Measurements from ENCODE around the gene CRADD. TPM values are rescaled to one million over a fixed set of nuclear protein-coding genes. Genes with fewer than 3 reads are reported as not detected.

CRADD gene
- total RNA-seq, 6 experiments from 2014 or later = 17.2 to 65.3 (median 30.8) TPM

GRCh38 chr12:93823616-93824391 lies 146.6 kb downstream of the CRADD start:
- 54% methylated on average over 8 of the region's 8 CpGs for WGBS (ENCODE audit: insufficient coverage, low coverage, low lambda C conversion rate, missing lambda C conversion rate)
- ATAC-seq = peak; percentile 33 to 59 (median 44)
- DNase-seq = no peak
- H3K36me3 ChIP-seq = no peaks in the 10 kb centered on the region
- no peak overlapping the region for H3K4me3 ChIP-seq
- peak overlapping the region in 1 of 3 donors; percentile 19 for H3K27ac ChIP-seq
- no peaks in the 10 kb centered on the region for H3K9me3 ChIP-seq
- intact Hi-C loops (cut with DNase I) = no loop called here
- no peaks in the 10 kb centered on the region for H3K27me3 ChIP-seq
- peaks cover 0 to 23% (median 0%) of the 10 kb centered on the region in 4 donors for H3K4me1 ChIP-seq
- TF ChIP-seq CTCF (IDR thresholded peaks at IDR 0.05) (no peak), POLR2A (IDR thresholded peaks at IDR 0.05) (no peak)

- Histone ChIP-seq H3K27ac (no peak overlapping the region), H3K27me3 (no peaks in the 10 kb centered on the region), H3K9me3 (no peaks in the 10 kb centered on the region), H3K36me3 (no peaks in the 10 kb centered on the region), H3K4me3 (no peak overlapping the region), H3K4me1 (peaks cover 0 to 22% (median 0%) of the 10 kb centered on the region in 4 donors)
- DNase-seq (no peak), ATAC-seq (no peak)
- no peak for TF ChIP-seq CTCF (IDR thresholded peaks at IDR 0.05)
- no peak for TF ChIP-seq POLR2A (IDR thresholded peaks at IDR 0.05)
- WGBS (ENCODE audit: insufficient coverage, low coverage, low lambda C conversion rate, missing lambda C conversion rate) = 67% methylated on average over 11 of the region's 11 CpGs
- intact Hi-C loops (cut with DNase I) = no loop called here
These were observed 147.6 kb downstream of the CRADD start for GRCh38 chr12:93824514-93825500.

- ATAC-seq (peak; percentile 13 to 42 (median 28)), DNase-seq (no peak)
- no peaks in the 10 kb centered on the region for H3K36me3 ChIP-seq
- TF ChIP-seq POLR2A (IDR thresholded peaks at IDR 0.05) (no peak), CTCF (IDR thresholded peaks at IDR 0.05) (no peak)
- H3K27ac ChIP-seq = no peak overlapping the region
- no peaks in the 10 kb centered on the region for H3K9me3 ChIP-seq
- H3K27me3 ChIP-seq = no peaks in the 10 kb centered on the region
- WGBS (ENCODE audit: insufficient coverage, low coverage, low lambda C conversion rate, missing lambda C conversion rate) = 80% methylated on average over 2 of the region's 3 CpGs
- intact Hi-C loops (cut with DNase I) = no loop called here
- H3K4me1 ChIP-seq = peaks cover 0 to 22% (median 0%) of the 10 kb centered on the region in 4 donors
- H3K4me3 ChIP-seq = no peak overlapping the region
These were observed 148.3 kb downstream of the CRADD start for GRCh38 chr12:93825501-93825888.

GRCh38 chr12:93825931-93826555 lies 148.9 kb downstream of the CRADD start:
- intact Hi-C loops (cut with DNase I) = no loop called here
- H3K4me3 ChIP-seq = no peak overlapping the region
- 56% methylated on average over 6 of the region's 6 CpGs for WGBS (ENCODE audit: insufficient coverage, low coverage, low lambda C conversion rate, missing lambda C conversion rate)
- TF ChIP-seq POLR2A (IDR thresholded peaks at IDR 0.05) (no peak), CTCF (IDR thresholded peaks at IDR 0.05) (no peak)
- no peaks in the 10 kb centered on the region for H3K27me3 ChIP-seq
- H3K27ac ChIP-seq = no peak overlapping the region
- ATAC-seq (peak in 1 of 4 donors; percentile 32), DNase-seq (no peak)
- peaks cover 0 to 22% (median 0%) of the 10 kb centered on the region in 4 donors for H3K4me1 ChIP-seq
- H3K9me3 ChIP-seq = no peaks in the 10 kb centered on the region
- no peaks in the 10 kb centered on the region for H3K36me3 ChIP-seq
